Mucosa of gallbladder (tissue), 1 donor: ENCODE results near the gene CCDC27. TPM values are rescaled to one million over a fixed set of nuclear protein-coding genes. Genes with fewer than 3 reads are reported as not detected.

ENCODE experiments used
- DNase-seq: peaks from one replicate; pipeline ENCODE4 v3.0.0-alpha.2; 2020; ENCODE audit warnings: low spot score
- total RNA-seq: library from RNA; stranded (reverse); gene quantifications from one replicate; pipeline ENCODE4 v1.2.1, GENCODE V29; 2021
- donor health status: DM: no; HTN: no; CAD: no.

CCDC27 gene
- total RNA-seq, 1 donor from 2014 or later = not detected

DNA sequence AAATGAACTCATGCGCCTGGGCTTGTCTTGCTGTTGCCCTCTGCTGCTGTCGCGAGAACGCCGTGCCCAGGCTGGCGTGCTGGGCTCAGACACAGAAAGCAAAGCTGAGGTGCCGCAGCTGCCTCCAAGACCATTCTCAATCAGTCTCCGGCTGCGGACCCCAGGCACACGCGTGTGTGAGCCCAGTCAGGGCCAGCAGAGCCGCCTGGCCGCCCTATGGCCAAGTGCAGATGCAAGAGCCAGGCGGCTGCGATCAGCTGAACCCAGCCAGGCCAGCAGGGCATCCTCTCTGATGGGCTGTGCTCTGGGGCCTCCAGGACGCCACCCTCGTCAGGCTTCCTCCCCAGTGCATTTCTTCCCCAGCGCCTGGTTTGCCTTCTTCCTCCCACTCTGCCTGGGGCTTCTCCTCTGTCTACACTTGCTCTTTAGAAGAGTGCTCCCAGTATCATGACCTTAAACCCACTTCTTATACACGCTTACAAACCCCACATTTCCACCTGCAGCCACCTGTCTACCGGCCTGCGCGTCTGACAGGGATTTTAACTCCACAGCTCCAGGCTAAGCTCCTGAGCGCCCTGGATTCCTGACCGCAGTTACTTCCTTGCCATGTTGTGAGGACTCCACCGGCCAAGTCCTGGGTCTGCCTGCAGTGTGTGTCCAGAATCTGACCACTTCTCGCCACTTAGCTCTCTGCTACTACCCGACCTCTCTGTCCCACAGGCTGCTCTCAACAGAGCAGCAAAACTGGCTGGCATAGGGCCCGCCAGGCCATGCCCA, 65.8 kb downstream of the CCDC27 start:
- no peak for DNase-seq

DNA sequence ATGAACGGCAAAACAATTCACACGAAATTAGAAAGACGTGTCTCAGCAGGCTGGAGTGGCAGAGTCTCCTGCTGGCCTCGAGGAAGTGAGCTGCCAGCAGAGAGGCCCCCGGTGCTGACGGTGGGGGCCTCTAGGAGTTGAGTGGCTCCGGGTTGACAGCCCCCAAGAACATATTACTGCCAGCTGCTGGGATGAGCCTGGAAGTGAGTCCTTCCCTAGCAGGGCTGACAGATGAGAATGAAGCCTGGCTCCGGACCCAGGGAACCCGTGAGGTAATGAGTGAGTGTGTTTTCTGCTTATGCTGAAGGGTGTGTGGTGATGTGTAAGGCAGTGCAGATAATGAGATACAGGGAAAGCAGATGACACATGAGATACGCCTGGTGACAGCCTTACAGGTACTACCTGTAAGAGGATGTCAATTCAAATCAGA, 67.5 kb downstream of the CCDC27 start:
- DNase-seq = no peak

DNA sequence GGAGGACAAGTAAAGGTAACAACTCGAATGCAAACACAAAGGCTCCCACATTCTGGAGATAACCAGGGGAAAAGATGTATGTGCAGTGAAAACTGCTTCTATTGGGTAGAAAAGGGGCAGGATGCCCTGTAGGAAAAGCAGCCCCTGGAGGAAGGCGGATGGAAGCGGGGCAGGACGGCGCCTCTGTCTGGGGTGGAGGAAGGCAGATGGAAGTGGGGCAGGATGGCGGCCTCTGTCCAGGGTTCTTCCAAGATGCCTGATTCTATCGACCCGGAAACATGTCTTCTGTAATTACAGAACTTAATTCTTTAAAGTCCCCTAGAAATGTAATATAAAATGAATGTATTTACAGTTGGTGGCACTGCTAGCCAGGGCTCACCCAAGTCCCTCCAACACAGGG, 68.1 kb downstream of the CCDC27 start:
- DNase-seq = no peak

DNA sequence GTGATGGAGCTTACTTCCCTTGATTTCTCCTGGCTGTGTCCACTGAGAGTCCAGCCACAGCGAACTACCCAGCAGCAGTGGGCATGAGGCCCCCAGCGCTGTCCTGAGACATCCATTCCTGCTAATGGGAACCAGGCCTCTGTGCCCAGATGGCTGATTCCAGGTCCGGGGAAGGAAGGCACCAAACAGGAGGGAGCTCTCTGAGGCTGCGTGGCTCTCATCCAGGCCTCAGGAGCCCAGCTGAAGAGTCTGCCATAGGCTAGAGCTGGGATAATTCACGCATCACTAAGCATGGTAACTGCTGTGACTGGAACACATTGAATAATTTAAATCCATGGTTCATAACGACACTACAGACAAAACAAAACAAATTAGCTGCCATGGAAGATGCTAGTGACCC, 68.8 kb downstream of the CCDC27 start:
- no peak for DNase-seq

Other genes with a start within 250 kb of the CCDC27 start
- gene MEGF6, start 140.9 kb upstream of the CCDC27 start, total RNA-seq = 43.4 TPM
- gene TPRG1L, start 127.4 kb upstream of the CCDC27 start, total RNA-seq = 96.5 TPM
- 21.6 TPM for gene WRAP73, start 102.3 kb upstream of the CCDC27 start, total RNA-seq
- 0.17 TPM for gene TP73, start 99.9 kb upstream of the CCDC27 start, total RNA-seq
- 5.9 TPM for gene SMIM1, start 20.3 kb downstream of the CCDC27 start, total RNA-seq
- 43.2 TPM for gene LRRC47, start 44.0 kb downstream of the CCDC27 start, total RNA-seq
- gene CEP104, start 104.8 kb downstream of the CCDC27 start, total RNA-seq = 64.1 TPM
- gene DFFB, start 105.0 kb downstream of the CCDC27 start, total RNA-seq = 9.8 TPM
- 26.4 TPM for gene C1orf174, start 147.8 kb downstream of the CCDC27 start, total RNA-seq